Activated CD4-positive, alpha-beta T cell treated with anti-CD3 and anti-CD28 coated beads for 4 hours (primary cell): Measurements from ENCODE around the gene EHBP1L1.
A peak's percentile ranks its signal among the peaks of the same experiment; 100 is the strongest.

Source experiments
- DNase-seq, 2 donors: peaks; one replicate each; pipeline ENCODE4 v3.0.0-alpha.2; 2020

EHBP1L1 gene

GRCh38 chr11:65599216-65599954 lies 23.5 kb downstream of the EHBP1L1 start:
- DNase-seq, result no peak

GRCh38 chr11:65599955-65600246 lies 24.0 kb downstream of the EHBP1L1 start:
- DNase-seq, result no peak

- no peak for DNase-seq
Measured at GRCh38 chr11:65604258-65604657, 28.4 kb downstream of the EHBP1L1 start.

- no peak for DNase-seq
Measured at GRCh38 chr11:65606876-65607613, 31.2 kb downstream of the EHBP1L1 start.

- DNase-seq, result no peak
Measured at GRCh38 chr11:65607614-65608426, 32.0 kb downstream of the EHBP1L1 start.

- DNase-seq, result no peak
Measured at GRCh38 chr11:65609229-65609628, 33.4 kb downstream of the EHBP1L1 start.

- DNase-seq, result no peak
Measured at GRCh38 chr11:65609665-65610064, 33.8 kb downstream of the EHBP1L1 start.

- DNase-seq, result no peak
Measured at GRCh38 chr11:65610404-65610803, 34.6 kb downstream of the EHBP1L1 start.

GRCh38 chr11:65611028-65611757 lies 35.3 kb downstream of the EHBP1L1 start:
- DNase-seq, result no peak

GRCh38 chr11:65611758-65612603 lies 36.1 kb downstream of the EHBP1L1 start:
- no peak for DNase-seq

GRCh38 chr11:65612691-65613090 lies 36.8 kb downstream of the EHBP1L1 start:
- no peak for DNase-seq

- peak in 1 of 2 donors; percentile 25 for DNase-seq
Measured at GRCh38 chr11:65613091-65613928, 37.5 kb downstream of the EHBP1L1 start.

GRCh38 chr11:65615229-65615949 lies 39.5 kb downstream of the EHBP1L1 start, which contains the start of gene PCNX3:
PCNX3 (plus strand) TSS chr11:65615776; CDS start chr11:65616312, 536 bp downstream.
- DNase-seq, result peak; percentile 100

GRCh38 chr11:65615950-65616574 lies 40.2 kb downstream of the EHBP1L1 start:
- no peak for DNase-seq

GRCh38 chr11:65616575-65617001 lies 40.7 kb downstream of the EHBP1L1 start:
- no peak for DNase-seq

- no peak for DNase-seq
Measured at GRCh38 chr11:65617136-65617850, 41.4 kb downstream of the EHBP1L1 start.

GRCh38 chr11:65617990-65618751 lies 42.3 kb downstream of the EHBP1L1 start:
- no peak for DNase-seq

GRCh38 chr11:65618763-65619162 lies 42.9 kb downstream of the EHBP1L1 start:
- no peak for DNase-seq
